ENCODE results near the gene DCXR. TPM values are rescaled to one million over a fixed set of nuclear protein-coding genes. Genes with fewer than 3 reads are reported as not detected.

Gene DCXR
- total RNA-seq, 3 donors from 2014 or later = 84.9 to 151 (median 124) TPM

DNA sequence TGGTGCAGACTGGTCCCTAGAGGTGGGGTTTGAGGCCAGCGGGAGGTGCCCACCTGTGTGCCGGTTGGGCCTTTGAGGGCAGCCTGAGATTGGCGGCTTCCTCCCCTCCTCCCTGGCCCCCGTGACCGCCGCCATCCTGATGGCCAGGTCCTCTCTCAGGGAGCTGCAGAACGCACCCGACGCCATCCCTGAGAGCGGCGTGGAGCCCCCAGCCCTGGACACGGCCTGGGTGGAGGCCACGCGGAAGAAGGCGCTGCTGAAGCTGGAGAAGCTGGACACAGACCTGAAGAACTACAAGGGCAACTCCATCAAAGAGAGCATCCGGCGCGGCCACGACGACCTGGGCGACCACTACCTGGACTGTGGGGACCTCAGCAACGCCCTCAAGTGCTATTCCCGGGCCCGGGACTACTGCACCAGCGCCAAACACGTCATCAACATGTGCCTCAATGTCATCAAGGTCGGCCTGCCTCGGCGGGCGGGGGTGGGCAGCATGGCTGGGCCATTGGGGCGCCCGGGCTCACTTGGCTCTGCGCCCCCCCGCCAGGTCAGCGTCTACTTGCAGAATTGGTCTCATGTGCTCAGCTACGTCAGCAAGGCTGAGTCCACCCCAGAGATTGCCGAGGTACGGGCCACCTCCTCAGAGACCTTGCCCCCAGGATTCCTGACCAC, 17.0 kb upstream of the DCXR start:
- intact Hi-C loops (cut with DNase I, micrococcal nuclease) = no loop called here
- no peaks in the 10 kb centered on the region for H3K36me3 ChIP-seq (ENCODE audit: low read depth)

GRCh38 chr17:82053556-82054263, 16.2 kb upstream of the DCXR start:
- peaks cover 21% of the 10 kb centered on the region for H3K4me1 ChIP-seq (ENCODE audit: low read depth)
- DNase-seq (peak in 2 of 3 donors; percentile 26 to 47), ATAC-seq (no peak)
- intact Hi-C loops (cut with DNase I, micrococcal nuclease) = no loop called here
- no peaks in the 10 kb centered on the region for H3K36me3 ChIP-seq (ENCODE audit: low read depth)
- no peak overlapping the region for H3K4me3 ChIP-seq
- H3K9me3 ChIP-seq = no peaks in the 10 kb centered on the region
- no peak for TF ChIP-seq CTCF (IDR thresholded peaks at IDR 0.05)

More for the DNA sequence above, 17.0 kb upstream of the DCXR start:
- Histone ChIP-seq H3K9me3 (no peaks in the 10 kb centered on the region), H3K4me1 (ENCODE audit: low read depth) (peaks cover 21% of the 10 kb centered on the region), H3K4me3 (no peak overlapping the region)
- DNase-seq (peak in 2 of 3 donors; percentile 27 to 49), ATAC-seq (no peak)
- no peak for TF ChIP-seq CTCF (IDR thresholded peaks at IDR 0.05)

DNA sequence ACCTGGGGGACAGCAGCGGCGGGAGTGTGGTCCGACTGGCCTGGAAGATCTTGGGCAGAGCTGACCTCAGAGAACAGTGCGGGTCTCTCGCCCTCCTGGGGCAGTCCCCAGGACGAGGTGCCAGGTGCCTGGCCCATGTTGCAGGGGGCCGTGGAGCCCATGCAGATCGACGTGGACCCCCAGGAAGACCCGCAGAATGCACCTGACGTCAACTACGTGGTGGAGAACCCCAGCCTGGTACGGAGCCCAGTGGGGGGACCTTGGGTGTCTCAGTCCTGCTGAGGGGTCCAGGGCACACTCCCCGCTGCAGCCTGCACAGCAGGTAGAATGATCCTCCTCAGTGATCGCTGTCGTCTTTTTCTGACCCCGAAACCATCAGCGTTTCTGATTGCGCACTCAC, 15.6 kb upstream of the DCXR start:
- TF ChIP-seq CTCF (IDR thresholded peaks at IDR 0.05) = no peak

DNA sequence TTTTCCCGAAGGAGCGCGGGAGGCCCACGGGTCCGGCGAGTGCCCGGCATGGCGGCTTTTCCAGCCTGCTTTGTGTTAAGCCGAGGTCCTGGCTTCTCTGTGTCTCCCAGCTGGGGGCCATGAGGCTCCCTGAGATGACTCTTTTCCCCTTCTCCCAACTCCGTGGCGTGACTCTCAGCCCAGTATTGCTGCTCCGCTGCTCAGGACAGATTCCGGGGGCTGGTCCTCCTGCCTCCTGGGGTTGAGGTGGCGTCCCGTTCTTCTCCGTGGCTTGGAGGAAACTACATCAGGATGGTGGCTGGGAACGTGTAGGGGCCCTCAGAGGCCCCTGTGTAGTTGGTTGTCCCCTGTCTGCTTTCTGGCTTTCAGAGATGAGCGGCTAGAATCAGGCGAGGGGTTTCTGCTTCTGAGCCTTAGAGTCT, 15.2 kb upstream of the DCXR start:
- Histone ChIP-seq H3K4me3 (peak overlapping the region; percentile 73), H3K9me3 (no peaks in the 10 kb centered on the region), H3K4me1 (ENCODE audit: low read depth) (peaks cover 21% of the 10 kb centered on the region), H3K36me3 (ENCODE audit: low read depth) (no peaks in the 10 kb centered on the region)
- TF ChIP-seq CTCF (IDR thresholded peaks at IDR 0.05) = no peak
- intact Hi-C loops (cut with DNase I, micrococcal nuclease) = no loop called here
- ATAC-seq (no peak), DNase-seq (no peak)

More for the DNA sequence above, 15.6 kb upstream of the DCXR start:
- no peaks in the 10 kb centered on the region for H3K9me3 ChIP-seq
- intact Hi-C loops (cut with DNase I, micrococcal nuclease) = no loop called here
- ATAC-seq = no peak
- peaks cover 21% of the 10 kb centered on the region for H3K4me1 ChIP-seq (ENCODE audit: low read depth)
- H3K4me3 ChIP-seq = no peak overlapping the region
- DNase-seq = peak in 1 of 3 donors; percentile 46
- H3K36me3 ChIP-seq (ENCODE audit: low read depth) = no peaks in the 10 kb centered on the region

GRCh38 chr17:82051776-82052637, 14.5 kb upstream of the DCXR start, which contains the start of the genes GPS1 and RFNG:
GPS1 (plus strand) TSS chr17:82051898; CDS start chr17:82051932, 34 bp downstream.
RFNG (minus strand) TSS chr17:82051811; CDS start chr17:82051766, 45 bp downstream.
- H3K36me3 ChIP-seq (ENCODE audit: low read depth) = no peaks in the 10 kb centered on the region

More at GRCh38 chr17:82051776-82052637, 14.5 kb upstream of the DCXR start, which contains the start of the genes GPS1 and RFNG:
- ATAC-seq (peak; percentile 86), DNase-seq (peak; percentile 87 to 89 (median 88))
- intact Hi-C loops (cut with DNase I, micrococcal nuclease) = no loop called here
- H3K9me3 ChIP-seq = no peaks in the 10 kb centered on the region
- H3K4me3 ChIP-seq = peak within 1 kb of the TSS; percentile 73
- H3K4me1 ChIP-seq (ENCODE audit: low read depth) = peaks cover 21% of the 10 kb centered on the region
- no peak for TF ChIP-seq CTCF (IDR thresholded peaks at IDR 0.05)
